Activated T-cell treated with anti-CD3 and anti-CD28 coated beads, Interleukin-2, amount 50 U/mL, for 4 hours (primary cell): ENCODE measurements around the gene PLCB2. TPM values are rescaled to one million over a fixed set of nuclear protein-coding genes. Genes with fewer than 3 reads are reported as not detected.
A peak's percentile ranks its signal among the peaks of the same experiment; 100 is the strongest.

Source experiments
- ATAC-seq, 2 donors: fragments of 200-7000 bp; cut with Tn5 transposase; one replicate each; pipeline ENCODE4 v1.10.0; 2021
- DNase-seq: peaks from one replicate; pipeline ENCODE4 v3.0.0-alpha.2; 2020
- H3K27me3 Mint-ChIP-seq: one replicate; pipeline ENCODE4 v1.8.0; 2021; ENCODE audit warnings: low read depth, mixed read lengths
- H3K36me3 Mint-ChIP-seq: one replicate; pipeline ENCODE4 v1.8.0; 2022; ENCODE audit warnings: mixed read lengths; ENCODE audit not compliant: insufficient read depth
- H3K4me1 Mint-ChIP-seq: one replicate; pipeline ENCODE4 v1.8.0; 2021; ENCODE audit warnings: low read depth, mixed read lengths
- H3K4me3 Mint-ChIP-seq: one replicate; pipeline ENCODE4 v1.8.0; 2021; ENCODE audit warnings: mild to moderate bottlenecking, moderate library complexity, mixed read lengths
- H3K9me3 Mint-ChIP-seq: one replicate; pipeline ENCODE4 v1.8.0; 2021; ENCODE audit warnings: mixed read lengths
- total RNA-seq, 3 donors: library from RNA; stranded (reverse); gene quantifications; one replicate each; pipeline ENCODE4 v1.2.1, GENCODE V29; 2021

PLCB2 gene
- total RNA-seq, 3 donors from 2014 or later = 41.7 to 50.3 (median 48.6) TPM

GRCh38 chr15:40323953-40324937, 16.5 kb upstream of the PLCB2 start:
- DNase-seq (no peak), ATAC-seq (peak; percentile 3 to 8)
- H3K4me1 Mint-ChIP-seq = peaks cover 26% of the 10 kb centered on the region
- H3K9me3 Mint-ChIP-seq = no peaks in the 10 kb centered on the region
- H3K36me3 Mint-ChIP-seq = no peaks in the 10 kb centered on the region
- peak overlapping the region; percentile 78 for H3K4me3 Mint-ChIP-seq
- no peaks in the 10 kb centered on the region for H3K27me3 Mint-ChIP-seq

- peak; percentile 90 for DNase-seq
- H3K9me3 Mint-ChIP-seq = no peaks in the 10 kb centered on the region
- H3K4me1 Mint-ChIP-seq = peaks cover 26% of the 10 kb centered on the region
- H3K27me3 Mint-ChIP-seq = no peaks in the 10 kb centered on the region
- H3K36me3 Mint-ChIP-seq = no peaks in the 10 kb centered on the region
- peak within 1 kb of the TSS; percentile 78 for H3K4me3 Mint-ChIP-seq
- ATAC-seq = peak; percentile 89 to 94
These were observed 15.7 kb upstream of the PLCB2 start, which contains the start of gene INAFM2 for GRCh38 chr15:40323239-40323952. Gene INAFM2 (plus strand): TSS chr15:40323692. CDS start chr15:40324056, 364 bp downstream.

GRCh38 chr15:40322531-40323238, 14.9 kb upstream of the PLCB2 start:
- ATAC-seq (peak in 1 of 2 donors; percentile 0), DNase-seq (no peak)
- H3K27me3 Mint-ChIP-seq = no peaks in the 10 kb centered on the region
- peaks cover 26% of the 10 kb centered on the region for H3K4me1 Mint-ChIP-seq
- H3K9me3 Mint-ChIP-seq = no peaks in the 10 kb centered on the region
- no peaks in the 10 kb centered on the region for H3K36me3 Mint-ChIP-seq
- peak overlapping the region; percentile 75 for H3K4me3 Mint-ChIP-seq

GRCh38 chr15:40320931-40321371, 13.2 kb upstream of the PLCB2 start:
- H3K36me3 Mint-ChIP-seq = no peaks in the 10 kb centered on the region
- ATAC-seq (no peak), DNase-seq (peak; percentile 48)
- H3K4me3 Mint-ChIP-seq = peak overlapping the region; percentile 3
- H3K4me1 Mint-ChIP-seq = peaks cover 25% of the 10 kb centered on the region
- H3K27me3 Mint-ChIP-seq = peaks cover 3% of the 10 kb centered on the region
- no peaks in the 10 kb centered on the region for H3K9me3 Mint-ChIP-seq

- Mint-ChIP-seq H3K9me3 (no peaks in the 10 kb centered on the region), H3K27me3 (peaks cover 3% of the 10 kb centered on the region), H3K4me1 (peaks cover 19% of the 10 kb centered on the region), H3K36me3 (no peaks in the 10 kb centered on the region), H3K4me3 (no peak overlapping the region)
- DNase-seq (no peak), ATAC-seq (no peak)
These were observed 12.7 kb upstream of the PLCB2 start for GRCh38 chr15:40320409-40320808.

GRCh38 chr15:40317580-40317979, 9.8 kb upstream of the PLCB2 start:
- H3K4me3 Mint-ChIP-seq = no peak overlapping the region
- peaks cover 3% of the 10 kb centered on the region for H3K27me3 Mint-ChIP-seq
- no peaks in the 10 kb centered on the region for H3K9me3 Mint-ChIP-seq
- no peak for DNase-seq
- ATAC-seq = no peak
- H3K36me3 Mint-ChIP-seq = no peaks in the 10 kb centered on the region
- H3K4me1 Mint-ChIP-seq = peaks cover 21% of the 10 kb centered on the region

- Mint-ChIP-seq H3K9me3 (no peaks in the 10 kb centered on the region), H3K4me1 (peaks cover 20% of the 10 kb centered on the region), H3K36me3 (no peaks in the 10 kb centered on the region), H3K27me3 (peaks cover 3% of the 10 kb centered on the region), H3K4me3 (no peak overlapping the region)
- DNase-seq (no peak), ATAC-seq (no peak)
These were observed 9.2 kb upstream of the PLCB2 start for GRCh38 chr15:40316931-40317330.

- no peaks in the 10 kb centered on the region for H3K9me3 Mint-ChIP-seq
- H3K36me3 Mint-ChIP-seq = no peaks in the 10 kb centered on the region
- no peak for ATAC-seq
- no peak for DNase-seq
- H3K27me3 Mint-ChIP-seq = peaks cover 3% of the 10 kb centered on the region
- H3K4me1 Mint-ChIP-seq = peaks cover 17% of the 10 kb centered on the region
- H3K4me3 Mint-ChIP-seq = no peak overlapping the region
These were observed 7.1 kb upstream of the PLCB2 start for GRCh38 chr15:40314723-40315276.

- H3K27me3 Mint-ChIP-seq = peaks cover 3% of the 10 kb centered on the region
- DNase-seq (peak; percentile 28), ATAC-seq (peak; percentile 38 to 44)
- H3K4me1 Mint-ChIP-seq = peaks cover 28% of the 10 kb centered on the region
- no peak overlapping the region for H3K4me3 Mint-ChIP-seq
- no peaks in the 10 kb centered on the region for H3K36me3 Mint-ChIP-seq
- H3K9me3 Mint-ChIP-seq = no peaks in the 10 kb centered on the region
These were observed 6.0 kb upstream of the PLCB2 start for GRCh38 chr15:40313531-40314398.

- peaks cover 34% of the 10 kb centered on the region for H3K4me1 Mint-ChIP-seq
- ATAC-seq (no peak), DNase-seq (no peak)
- H3K9me3 Mint-ChIP-seq = no peaks in the 10 kb centered on the region
- no peak overlapping the region for H3K4me3 Mint-ChIP-seq
- H3K27me3 Mint-ChIP-seq = peaks cover 3% of the 10 kb centered on the region
- H3K36me3 Mint-ChIP-seq = no peaks in the 10 kb centered on the region
These were observed 4.8 kb upstream of the PLCB2 start for GRCh38 chr15:40312370-40313158.

GRCh38 chr15:40310993-40311392, 3.3 kb upstream of the PLCB2 start:
- Mint-ChIP-seq H3K4me3 (no peak overlapping the region), H3K4me1 (peaks cover 44% of the 10 kb centered on the region)
- no peak for DNase-seq

GRCh38 chr15:40310001-40310959, 2.5 kb upstream of the PLCB2 start:
- H3K9me3 Mint-ChIP-seq = no peaks in the 10 kb centered on the region
- peak overlapping the region; percentile 95 for H3K4me3 Mint-ChIP-seq
- no peaks in the 10 kb centered on the region for H3K36me3 Mint-ChIP-seq
- peaks cover 48% of the 10 kb centered on the region for H3K4me1 Mint-ChIP-seq
- DNase-seq (peak; percentile 48), ATAC-seq (no peak)
- H3K27me3 Mint-ChIP-seq = no peaks in the 10 kb centered on the region

More at GRCh38 chr15:40310993-40311392, 3.3 kb upstream of the PLCB2 start:
- H3K36me3 Mint-ChIP-seq = no peaks in the 10 kb centered on the region
- no peaks in the 10 kb centered on the region for H3K9me3 Mint-ChIP-seq
- ATAC-seq = no peak
- H3K27me3 Mint-ChIP-seq = no peaks in the 10 kb centered on the region
